Peyer's patch (tissue), 4 donors: ENCODE results near the gene CROCC.

Source experiments
- POLR2A ChIP-seq, 2 donors: fragments of 450-650 bp; IDR thresholded peaks; one replicate each; pipeline ENCODE4 v1.5.1; 2017; ENCODE audit warnings: antibody characterized with exemption in 2 of 2, mild to moderate bottlenecking in 2 of 2, moderate library complexity in 2 of 2
- TF ChIP-seq, protein P1 (sequence below), 6 experiments: fragments of 450-650 bp in 4 of 6; fragments of 200-600 bp in 2 of 6; sonication (generic) in 1 of 6; IDR thresholded peaks; one replicate each; pipeline ENCODE4 v1.5.1; 2017 to 2019; ENCODE audit warnings: antibody characterized with exemption in 6 of 6, mild to moderate bottlenecking in 3 of 6, moderate library complexity in 1 of 6

DNA sequence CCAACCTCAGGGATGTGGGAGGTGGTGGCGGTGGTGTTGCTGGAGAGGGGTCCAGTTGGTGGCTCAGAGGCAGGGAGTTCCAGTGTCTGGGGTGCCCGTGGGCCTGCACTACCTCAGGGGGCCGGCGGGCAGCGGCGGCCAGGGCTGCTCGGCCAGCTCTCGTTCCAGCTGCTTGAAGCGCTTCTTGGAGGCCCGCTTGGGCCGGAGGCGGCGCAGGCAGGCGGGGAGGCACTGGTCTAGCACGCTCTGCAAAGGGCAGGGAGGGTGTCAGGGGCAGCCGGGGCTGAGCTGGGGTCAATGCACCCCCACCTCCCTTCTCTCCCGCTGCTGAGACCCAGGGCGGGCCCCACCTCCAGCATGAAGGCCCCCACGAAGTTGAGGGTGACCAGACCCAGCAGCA, 64.4 kb downstream of the CROCC start:
- no peak for TF ChIP-seq POLR2A (IDR thresholded peaks at IDR 0.05)
- TF ChIP-seq, protein P1, sequence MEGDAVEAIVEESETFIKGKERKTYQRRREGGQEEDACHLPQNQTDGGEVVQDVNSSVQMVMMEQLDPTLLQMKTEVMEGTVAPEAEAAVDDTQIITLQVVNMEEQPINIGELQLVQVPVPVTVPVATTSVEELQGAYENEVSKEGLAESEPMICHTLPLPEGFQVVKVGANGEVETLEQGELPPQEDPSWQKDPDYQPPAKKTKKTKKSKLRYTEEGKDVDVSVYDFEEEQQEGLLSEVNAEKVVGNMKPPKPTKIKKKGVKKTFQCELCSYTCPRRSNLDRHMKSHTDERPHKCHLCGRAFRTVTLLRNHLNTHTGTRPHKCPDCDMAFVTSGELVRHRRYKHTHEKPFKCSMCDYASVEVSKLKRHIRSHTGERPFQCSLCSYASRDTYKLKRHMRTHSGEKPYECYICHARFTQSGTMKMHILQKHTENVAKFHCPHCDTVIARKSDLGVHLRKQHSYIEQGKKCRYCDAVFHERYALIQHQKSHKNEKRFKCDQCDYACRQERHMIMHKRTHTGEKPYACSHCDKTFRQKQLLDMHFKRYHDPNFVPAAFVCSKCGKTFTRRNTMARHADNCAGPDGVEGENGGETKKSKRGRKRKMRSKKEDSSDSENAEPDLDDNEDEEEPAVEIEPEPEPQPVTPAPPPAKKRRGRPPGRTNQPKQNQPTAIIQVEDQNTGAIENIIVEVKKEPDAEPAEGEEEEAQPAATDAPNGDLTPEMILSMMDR (IDR thresholded peaks at IDR 0.05) = no peak
